ENCODE results near the gene ASCC1. TPM values are rescaled to one million over a fixed set of nuclear protein-coding genes. Genes with fewer than 3 reads are reported as not detected.
"Not testable (repeated sequence)": the region's sequence is repeated elsewhere in the genome, so short reads cannot be mapped to it uniquely, and the experiment has no call there.

Gene ASCC1
- total RNA-seq, 1 experiment from 2014 or later, result 28.0 TPM

DNA sequence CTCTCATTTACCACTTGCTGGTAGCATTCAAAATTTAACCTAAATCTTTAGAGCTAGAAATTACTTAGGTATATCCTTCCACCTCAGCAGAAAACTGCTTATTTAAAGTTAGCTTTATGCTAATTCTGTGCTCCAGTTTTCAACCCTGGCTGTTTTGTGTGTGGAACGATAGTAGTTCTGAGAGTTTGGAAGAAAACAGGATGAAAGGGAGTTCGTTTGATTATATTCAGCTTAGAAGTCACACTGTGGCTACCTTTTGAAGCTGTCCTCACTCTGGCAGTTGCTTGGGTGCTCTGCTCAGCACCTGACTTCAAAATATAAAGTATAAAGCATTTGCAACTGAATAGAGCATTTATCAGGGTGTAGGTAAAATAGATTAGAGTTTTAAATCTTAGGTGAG lies 2.6 kb upstream of the ASCC1 start:
- no peak overlapping the region for H3K4me3 ChIP-seq (ENCODE audit: insufficient read depth, low read depth, low read length)
- H3K27me3 ChIP-seq (ENCODE audit: control insufficient read depth, insufficient read depth, low read length), result no peaks in the 10 kb centered on the region
- DNase-seq, result no peak
- peaks cover 2% of the 10 kb centered on the region; the same call in 1 of the 2 replicates for H3K36me3 ChIP-seq (replicated peaks; ENCODE audit: control insufficient read depth, insufficient read depth, low read length)

DNA sequence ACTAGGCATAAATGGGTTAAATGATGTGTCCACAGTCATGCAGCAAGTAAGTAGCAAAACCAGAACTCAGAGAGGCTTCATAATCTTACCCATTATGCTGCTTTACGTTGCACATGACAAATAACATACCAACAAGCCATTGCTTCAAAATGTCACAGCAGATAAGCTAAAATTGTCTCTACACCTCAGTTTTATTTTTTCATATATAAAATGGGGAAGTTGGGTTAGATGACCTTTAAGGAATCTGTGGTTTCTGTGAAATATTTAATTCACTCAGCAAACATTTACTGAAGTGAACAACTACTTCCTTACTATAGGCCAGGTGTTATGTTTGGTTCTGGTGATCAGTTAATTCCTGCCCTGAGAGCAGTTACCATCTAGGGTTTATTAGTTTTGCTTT lies 2.2 kb upstream of the ASCC1 start:
- Histone ChIP-seq H3K4me3 (ENCODE audit: insufficient read depth, low read depth, low read length) (no peak overlapping the region), H3K36me3 (replicated peaks; ENCODE audit: control insufficient read depth, insufficient read depth, low read length) (peaks cover 2% of the 10 kb centered on the region; the same call in 1 of the 2 replicates), H3K27me3 (ENCODE audit: control insufficient read depth, insufficient read depth, low read length) (no peaks in the 10 kb centered on the region)
- no peak for DNase-seq

DNA sequence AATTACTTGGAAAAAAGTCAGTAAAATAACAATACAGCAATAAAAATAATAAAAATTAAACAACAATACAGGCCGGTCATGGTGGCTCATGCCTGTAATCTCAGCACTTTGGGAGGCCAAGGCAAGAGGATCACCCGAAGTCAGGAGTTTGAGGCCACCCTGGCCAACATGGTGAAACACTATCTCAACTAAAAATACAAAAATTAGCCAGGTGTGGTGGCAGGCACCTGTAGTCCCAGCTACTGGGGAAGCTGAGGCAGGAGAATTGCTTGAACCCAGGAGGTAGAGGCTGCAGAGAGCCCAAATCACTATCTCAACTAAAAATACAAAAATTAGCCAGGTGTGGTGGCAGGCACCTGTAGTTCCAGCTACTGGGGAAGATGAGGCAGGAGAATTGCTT lies 4.2 kb downstream of the ASCC1 start:
- H3K27me3 ChIP-seq (ENCODE audit: control insufficient read depth, insufficient read depth, low read length); H3K36me3 ChIP-seq (replicated peaks; ENCODE audit: control insufficient read depth, insufficient read depth, low read length); H3K4me3 ChIP-seq (ENCODE audit: insufficient read depth, low read depth, low read length); DNase-seq: not testable (repeated sequence)

DNA sequence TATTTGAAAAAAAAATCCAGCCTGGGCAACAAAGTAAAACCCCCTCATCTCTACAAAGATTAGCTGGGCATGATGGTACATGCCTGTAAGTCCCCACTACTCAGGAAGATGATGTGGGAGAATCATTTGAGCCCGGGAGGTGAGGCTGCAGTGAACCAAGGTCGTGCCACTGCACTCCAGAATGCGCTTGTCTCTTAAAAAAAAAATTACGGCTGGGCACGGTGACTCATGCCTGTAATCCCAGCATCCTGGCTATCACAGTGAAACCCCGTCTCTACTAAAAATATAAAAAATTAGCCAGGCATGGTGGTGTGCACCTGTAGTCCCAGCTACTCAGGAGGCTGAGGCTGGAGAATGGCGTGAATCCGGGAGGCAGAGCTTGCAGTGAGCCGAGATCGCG lies 4.7 kb downstream of the ASCC1 start:
- H3K4me3 ChIP-seq (ENCODE audit: insufficient read depth, low read depth, low read length); DNase-seq; H3K27me3 ChIP-seq (ENCODE audit: control insufficient read depth, insufficient read depth, low read length); H3K36me3 ChIP-seq (replicated peaks; ENCODE audit: control insufficient read depth, insufficient read depth, low read length): not testable (repeated sequence)

DNA sequence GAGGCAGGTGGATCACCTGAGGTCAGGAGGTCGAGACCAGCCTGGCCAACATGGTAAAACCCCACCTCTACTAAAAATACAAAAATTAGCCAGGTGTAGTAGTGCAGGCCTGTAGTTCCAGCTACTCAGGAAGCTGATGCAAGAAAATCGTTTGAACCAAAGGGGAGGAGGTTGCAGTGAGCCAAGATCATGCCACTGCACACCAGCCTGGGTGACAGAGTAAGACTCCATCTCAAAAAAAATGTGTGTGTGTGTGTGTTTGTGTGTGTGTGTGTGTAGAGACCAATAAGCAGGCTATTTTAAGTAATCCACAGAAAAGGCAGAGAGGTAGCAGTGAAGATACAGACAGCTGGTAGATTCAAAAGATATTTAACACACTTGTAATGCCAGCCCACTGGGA lies 7.5 kb downstream of the ASCC1 start:
- H3K27me3 ChIP-seq (ENCODE audit: control insufficient read depth, insufficient read depth, low read length); H3K4me3 ChIP-seq (ENCODE audit: insufficient read depth, low read depth, low read length); H3K36me3 ChIP-seq (replicated peaks; ENCODE audit: control insufficient read depth, insufficient read depth, low read length); DNase-seq: not testable (repeated sequence)

DNA sequence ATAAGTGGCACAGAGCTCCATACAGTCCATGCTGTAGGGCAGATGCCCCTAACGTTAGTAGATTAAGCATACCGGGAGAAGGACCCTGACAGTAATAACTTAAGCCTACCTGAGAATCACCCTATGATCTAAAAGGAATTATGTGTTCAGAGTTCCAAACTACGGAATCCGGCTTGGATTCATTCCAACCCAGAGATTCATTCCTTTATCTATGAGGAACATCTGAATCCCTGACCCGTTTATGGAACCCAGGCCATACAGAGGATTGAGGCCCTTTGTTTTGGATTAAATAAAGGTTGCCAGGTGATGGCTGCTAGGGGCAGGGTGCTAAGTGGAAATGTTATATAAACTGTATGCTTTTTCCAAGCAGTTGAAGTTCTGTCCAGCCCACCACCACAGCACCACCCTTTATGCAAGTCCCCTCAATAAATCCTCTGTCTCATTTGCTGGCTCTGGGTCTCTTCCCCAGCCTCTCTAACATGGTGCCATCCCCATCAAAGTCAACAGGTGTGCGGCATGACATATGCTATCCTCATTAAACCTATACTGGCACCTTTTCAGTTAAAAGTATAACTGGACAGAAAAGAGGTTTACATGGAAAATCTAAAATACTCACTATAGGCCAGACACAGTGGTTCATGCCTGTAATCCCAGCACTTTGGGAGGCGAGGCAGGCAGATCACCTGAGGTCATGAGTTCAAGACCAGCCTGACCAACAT lies 9.4 kb downstream of the ASCC1 start:
- H3K27me3 ChIP-seq (ENCODE audit: control insufficient read depth, insufficient read depth, low read length), result no peaks in the 10 kb centered on the region
- DNase-seq, result no peak
- H3K36me3 ChIP-seq (replicated peaks; ENCODE audit: control insufficient read depth, insufficient read depth, low read length), result peaks cover 4% of the 10 kb centered on the region
- no peak overlapping the region for H3K4me3 ChIP-seq (ENCODE audit: insufficient read depth, low read depth, low read length)

DNA sequence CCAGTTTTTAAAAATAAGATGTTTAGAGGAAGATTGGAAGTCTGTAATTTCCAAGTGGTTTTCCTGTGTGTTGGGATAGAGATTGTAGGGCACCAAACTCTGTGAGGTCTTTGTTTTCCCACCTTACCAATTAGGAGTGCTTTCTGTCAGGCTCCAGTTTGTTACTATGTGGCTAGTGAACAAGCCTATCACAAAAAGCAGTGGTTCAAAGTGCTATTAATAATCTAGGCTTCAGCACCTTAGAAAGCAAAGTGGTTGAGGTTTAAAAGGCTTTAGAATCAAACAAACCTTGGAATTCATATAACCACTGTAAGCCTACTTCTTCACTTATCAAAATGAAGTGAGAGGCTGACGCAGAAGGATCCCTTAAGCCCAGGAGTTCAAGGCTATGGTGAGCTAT lies 11.4 kb downstream of the ASCC1 start:
- H3K4me3 ChIP-seq (ENCODE audit: insufficient read depth, low read depth, low read length), result no peak overlapping the region
- no peaks in the 10 kb centered on the region for H3K27me3 ChIP-seq (ENCODE audit: control insufficient read depth, insufficient read depth, low read length)
- H3K36me3 ChIP-seq (replicated peaks; ENCODE audit: control insufficient read depth, insufficient read depth, low read length), result peaks cover under 1% of the 10 kb centered on the region
- no peak for DNase-seq

DNA sequence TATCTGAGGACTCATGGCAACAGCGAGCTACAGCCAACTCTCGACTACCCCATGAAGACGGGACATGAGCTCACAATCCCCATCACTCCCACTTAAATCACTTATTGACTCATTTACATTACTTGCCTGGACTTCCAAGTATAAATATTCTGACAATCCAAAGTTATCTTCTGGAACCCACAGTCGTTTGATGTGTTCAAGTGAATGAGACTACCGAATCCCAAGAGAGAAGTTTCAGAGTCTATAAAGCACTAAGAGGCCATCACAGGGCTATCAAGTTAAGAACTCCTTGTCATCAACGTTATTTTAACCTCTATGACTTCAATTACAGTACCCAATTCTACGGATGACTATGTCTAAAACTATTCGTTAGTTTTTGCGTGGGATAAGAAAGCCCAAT lies 11.8 kb downstream of the ASCC1 start:
- no peaks in the 10 kb centered on the region; the same call in 1 of the 2 replicates for H3K36me3 ChIP-seq (replicated peaks; ENCODE audit: control insufficient read depth, insufficient read depth, low read length)
- no peaks in the 10 kb centered on the region for H3K27me3 ChIP-seq (ENCODE audit: control insufficient read depth, insufficient read depth, low read length)
- no peak for DNase-seq
- H3K4me3 ChIP-seq (ENCODE audit: insufficient read depth, low read depth, low read length), result no peak overlapping the region

DNA sequence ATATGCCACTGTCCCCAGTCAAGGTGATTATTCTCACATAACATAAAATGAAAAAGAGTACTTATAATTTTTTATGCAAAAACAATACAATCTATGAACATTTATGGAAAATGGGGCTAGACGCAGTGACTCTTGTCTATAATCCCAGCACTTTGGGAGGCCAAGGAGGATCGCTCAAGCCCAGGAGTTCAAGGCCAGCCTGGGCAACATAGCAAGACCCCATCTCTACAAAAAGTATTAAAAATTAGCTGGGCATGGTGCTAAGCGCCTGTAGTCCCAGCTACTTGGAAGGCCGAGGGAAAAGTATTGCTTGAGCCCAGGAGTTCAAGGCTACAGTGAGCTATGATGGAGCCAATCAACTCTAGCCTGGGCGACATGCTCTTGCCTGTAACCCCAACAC lies 14.8 kb downstream of the ASCC1 start:
- H3K27me3 ChIP-seq (ENCODE audit: control insufficient read depth, insufficient read depth, low read length), result no peaks in the 10 kb centered on the region
- no peaks in the 10 kb centered on the region; the same call in none of the 2 replicates for H3K36me3 ChIP-seq (replicated peaks; ENCODE audit: control insufficient read depth, insufficient read depth, low read length)
- DNase-seq, result no peak
- no peak overlapping the region for H3K4me3 ChIP-seq (ENCODE audit: insufficient read depth, low read depth, low read length)

DNA sequence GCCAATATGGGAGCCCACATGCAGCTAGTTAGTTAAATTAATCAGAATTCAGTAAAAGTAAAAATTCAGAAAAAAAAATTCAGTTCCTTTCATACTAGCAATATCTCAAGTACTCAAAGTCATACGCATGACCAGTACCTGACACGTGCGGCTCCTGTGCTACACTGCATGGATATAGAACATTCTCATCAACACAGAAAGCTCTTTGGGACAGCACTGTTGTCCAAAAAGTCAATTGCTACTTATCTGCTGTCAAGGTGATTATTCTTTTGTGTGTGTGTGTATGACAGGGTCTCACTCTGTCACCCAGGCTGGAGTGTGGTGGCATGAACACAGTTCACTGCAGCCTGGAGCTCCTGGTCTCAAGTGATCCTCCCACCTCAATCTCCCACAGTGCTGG lies 15.2 kb downstream of the ASCC1 start:
- no peak overlapping the region for H3K4me3 ChIP-seq (ENCODE audit: insufficient read depth, low read depth, low read length)
- no peaks in the 10 kb centered on the region; the same call in none of the 2 replicates for H3K36me3 ChIP-seq (replicated peaks; ENCODE audit: control insufficient read depth, insufficient read depth, low read length)
- DNase-seq, result no peak
- no peaks in the 10 kb centered on the region for H3K27me3 ChIP-seq (ENCODE audit: control insufficient read depth, insufficient read depth, low read length)

DNA sequence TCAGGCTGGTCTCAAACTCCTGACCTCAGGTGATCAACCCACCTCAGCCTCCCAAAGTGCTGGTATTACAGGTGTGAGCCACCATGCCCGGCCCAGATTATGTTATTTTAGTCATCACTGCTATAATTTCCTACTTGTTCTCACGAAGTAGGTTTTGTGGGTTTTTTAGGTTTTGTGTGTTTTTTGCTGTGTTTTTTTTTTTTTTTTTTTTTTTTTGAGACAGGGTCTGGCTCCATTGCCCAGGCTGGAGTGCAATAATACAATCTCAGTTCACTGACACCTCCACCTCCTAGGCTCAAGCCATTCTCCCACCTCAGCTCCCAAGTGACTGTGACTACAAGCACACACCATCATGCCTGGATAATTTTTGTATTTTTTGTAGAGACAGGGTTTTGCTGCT lies 21.1 kb downstream of the ASCC1 start:
- no peak for DNase-seq
- H3K4me3 ChIP-seq (ENCODE audit: insufficient read depth, low read depth, low read length), result no peak overlapping the region
- H3K27me3 ChIP-seq (ENCODE audit: control insufficient read depth, insufficient read depth, low read length), result no peaks in the 10 kb centered on the region
- no peaks in the 10 kb centered on the region; the same call in none of the 2 replicates for H3K36me3 ChIP-seq (replicated peaks; ENCODE audit: control insufficient read depth, insufficient read depth, low read length)

DNA sequence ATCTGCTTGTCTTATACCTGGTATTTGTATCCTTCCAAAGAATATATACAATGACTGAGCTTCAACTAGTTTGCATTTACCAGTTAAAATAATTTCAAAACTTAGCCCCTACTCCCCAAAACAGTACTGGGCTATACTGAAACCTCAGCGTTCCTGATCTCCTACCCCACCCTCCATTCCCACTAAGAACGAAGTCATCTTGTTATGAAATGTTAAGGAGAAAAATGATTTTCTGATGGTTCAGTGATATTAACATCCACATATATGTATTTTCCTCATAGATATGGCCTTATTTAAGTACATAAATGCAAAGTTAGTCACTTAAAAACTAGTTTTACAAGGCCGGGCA lies 29.1 kb downstream of the ASCC1 start:
- Histone ChIP-seq H3K27me3 (ENCODE audit: control insufficient read depth, insufficient read depth, low read length) (no peaks in the 10 kb centered on the region), H3K36me3 (replicated peaks; ENCODE audit: control insufficient read depth, insufficient read depth, low read length) (no peaks in the 10 kb centered on the region), H3K4me3 (ENCODE audit: insufficient read depth, low read depth, low read length) (no peak overlapping the region)
- DNase-seq, result no peak

DNA sequence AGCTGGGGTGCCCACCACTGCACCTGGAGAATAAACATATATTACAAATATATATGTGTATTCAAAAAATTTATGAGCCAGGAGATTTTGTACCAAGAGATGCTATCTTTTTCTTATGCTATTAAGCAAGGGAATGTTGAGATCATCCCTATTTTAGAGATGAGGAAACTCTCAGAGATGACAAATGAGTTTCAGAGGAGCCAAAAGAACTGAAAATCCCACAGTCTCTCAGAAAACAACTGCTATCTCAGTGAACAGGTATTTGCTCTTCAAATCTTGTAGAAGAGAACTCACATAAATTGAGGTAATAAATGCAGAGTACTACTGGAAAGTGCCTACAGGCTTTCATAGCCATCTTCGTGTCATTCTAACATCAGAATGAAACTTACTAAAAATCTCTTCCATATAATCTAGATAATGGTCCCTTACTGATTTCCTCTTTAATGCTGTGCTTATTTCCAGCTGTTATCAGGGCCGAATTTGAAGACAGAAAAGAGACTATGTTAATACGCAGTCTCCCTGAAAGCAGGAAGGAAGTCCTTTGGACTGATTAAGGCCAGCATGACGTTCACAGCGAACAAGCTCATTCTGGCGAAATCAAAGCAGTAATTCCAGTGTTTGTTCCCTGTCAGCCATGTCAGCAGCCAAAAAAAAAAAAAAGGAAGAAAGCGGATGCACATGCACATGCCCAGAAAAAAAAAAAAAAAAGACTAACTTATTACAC lies 29.7 kb downstream of the ASCC1 start:
- Histone ChIP-seq H3K36me3 (replicated peaks; ENCODE audit: control insufficient read depth, insufficient read depth, low read length) (no peaks in the 10 kb centered on the region), H3K27me3 (ENCODE audit: control insufficient read depth, insufficient read depth, low read length) (no peaks in the 10 kb centered on the region), H3K4me3 (ENCODE audit: insufficient read depth, low read depth, low read length) (no peak overlapping the region)
- no peak for DNase-seq

DNA sequence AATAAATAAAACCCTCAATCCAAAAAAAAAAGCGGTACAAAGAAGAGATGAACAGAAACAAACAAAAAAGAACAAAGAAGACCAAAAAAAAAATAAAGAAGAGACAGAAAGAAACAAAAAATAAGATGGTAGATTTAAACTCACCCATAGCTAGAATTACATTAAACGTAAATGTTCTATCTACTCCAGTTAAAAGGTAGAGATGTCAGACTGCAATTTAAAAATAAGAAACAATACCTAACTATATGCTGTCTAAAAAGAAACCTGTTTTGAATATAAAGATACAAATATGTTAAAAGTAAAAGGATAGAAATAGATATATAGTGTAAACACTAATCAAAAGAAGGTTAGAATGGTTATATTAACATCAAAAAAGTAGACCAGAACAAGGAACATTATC lies 31.9 kb downstream of the ASCC1 start:
- Histone ChIP-seq H3K36me3 (replicated peaks; ENCODE audit: control insufficient read depth, insufficient read depth, low read length) (no peaks in the 10 kb centered on the region), H3K4me3 (ENCODE audit: insufficient read depth, low read depth, low read length) (no peak overlapping the region), H3K27me3 (ENCODE audit: control insufficient read depth, insufficient read depth, low read length) (no peaks in the 10 kb centered on the region)
- no peak for DNase-seq

DNA sequence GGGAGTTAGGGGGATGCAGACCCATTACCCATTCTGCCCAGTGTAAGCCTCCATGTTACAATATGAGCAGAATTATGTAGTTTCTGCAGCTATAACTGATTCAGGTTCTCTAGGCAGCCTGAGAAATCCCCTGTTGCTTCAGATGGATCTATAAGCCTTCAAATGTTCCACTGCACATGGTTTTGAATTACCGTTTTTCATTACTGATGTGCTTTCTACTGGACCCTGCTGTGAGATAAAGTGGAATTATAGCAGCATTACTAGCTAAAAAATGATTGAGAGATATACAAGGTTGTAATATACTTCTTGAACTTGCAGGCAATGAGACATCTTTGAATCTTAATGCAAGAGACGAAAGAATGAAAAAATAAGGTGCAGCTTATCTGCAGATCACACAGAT lies 38.6 kb downstream of the ASCC1 start:
- no peak for DNase-seq
- H3K36me3 ChIP-seq (replicated peaks; ENCODE audit: control insufficient read depth, insufficient read depth, low read length), result no peaks in the 10 kb centered on the region

More for the DNA sequence above, 38.6 kb downstream of the ASCC1 start:
- Histone ChIP-seq H3K4me3 (ENCODE audit: insufficient read depth, low read depth, low read length) (no peak overlapping the region), H3K27me3 (ENCODE audit: control insufficient read depth, insufficient read depth, low read length) (no peaks in the 10 kb centered on the region)

Measured in H7 (cell line).